NB4 (cell line): Measurements from ENCODE around the gene ANAPC16.
"Not testable (repeated sequence)": the region's sequence is repeated elsewhere in the genome, so short reads cannot be mapped to it uniquely, and the experiment has no call there.

Source experiments
- DNase-seq: peaks from one replicate; pipeline ENCODE4 v3.0.0; 2010; ENCODE audit warnings: low read depth
- H3K4me3 ChIP-seq: one replicate; pipeline ENCODE4 v1.5.1; 2011; ENCODE audit warnings: mild to moderate bottlenecking, low read depth, low read length, moderate library complexity
- CTCF ChIP-seq: IDR thresholded peaks from one replicate; pipeline ENCODE4 v1.5.1; 2012; ENCODE audit warnings: low read depth, low read length
- MAX ChIP-seq: IDR thresholded peaks from 2 replicates; pipeline ENCODE4 v1.6.1; 2011; ENCODE audit warnings: low read depth, low read length
- MYC ChIP-seq: IDR thresholded peaks from 2 replicates; pipeline ENCODE4 v1.6.1; 2011; ENCODE audit warnings: low read depth, low read length
- POLR2A ChIP-seq: IDR thresholded peaks from 2 replicates; pipeline ENCODE4 v1.6.1; 2011; ENCODE audit warnings: mild to moderate bottlenecking; ENCODE audit not compliant: insufficient read length; ENCODE audit errors: extremely low read depth

ANAPC16 gene

GRCh38 chr10:72218726-72219125 lies 2.9 kb downstream of the ANAPC16 start:
- TF ChIP-seq POLR2A (no peak), MAX (no peak), MYC (no peak)
- DNase-seq, result no peak
- no peak overlapping the region for H3K4me3 ChIP-seq

- no peak for TF ChIP-seq MYC
- no peak for TF ChIP-seq MAX
- TF ChIP-seq POLR2A, result no peak
- TF ChIP-seq CTCF, result no peak
- no peak for DNase-seq
- no peak overlapping the region for H3K4me3 ChIP-seq
Observed at GRCh38 chr10:72219235-72219814, 3.5 kb downstream of the ANAPC16 start.

GRCh38 chr10:72220637-72221036 lies 4.8 kb downstream of the ANAPC16 start:
- no peak for DNase-seq
- H3K4me3 ChIP-seq, result no peak overlapping the region
- no peak for TF ChIP-seq MAX

- H3K4me3 ChIP-seq, result no peak overlapping the region
- TF ChIP-seq POLR2A (no peak), CTCF (no peak), MAX (no peak), MYC (no peak)
- DNase-seq, result no peak
Observed at GRCh38 chr10:72221278-72221677, 5.5 kb downstream of the ANAPC16 start.

- DNase-seq, result no peak
- no peak overlapping the region for H3K4me3 ChIP-seq
- TF ChIP-seq MYC, result no peak
Observed at GRCh38 chr10:72223743-72224101, 7.9 kb downstream of the ANAPC16 start.

- not testable (repeated sequence) for H3K4me3 ChIP-seq, DNase-seq
Observed at GRCh38 chr10:72224191-72224590, 8.4 kb downstream of the ANAPC16 start.

GRCh38 chr10:72226418-72227027 lies 10.7 kb downstream of the ANAPC16 start:
- no peak for DNase-seq
- TF ChIP-seq MAX (no peak), POLR2A (no peak), MYC (no peak), CTCF (no peak)
- H3K4me3 ChIP-seq, result no peak overlapping the region

GRCh38 chr10:72227826-72228225 lies 12.0 kb downstream of the ANAPC16 start:
- H3K4me3 ChIP-seq, result no peak overlapping the region
- no peak for TF ChIP-seq CTCF
- TF ChIP-seq MAX, result no peak
- no peak for TF ChIP-seq MYC
- TF ChIP-seq POLR2A, result no peak
- no peak for DNase-seq
